Smooth muscle cell (in vitro differentiated cells): ENCODE measurements around the gene DZIP1. TPM values are rescaled to one million over a fixed set of nuclear protein-coding genes. Genes with fewer than 3 reads are reported as not detected.

Source experiments
- DNase-seq: peaks from one replicate; lab custom pipeline; 2025; ENCODE audit not compliant: unreplicated experiment; lab: John Stamatoyannopoulos, UW
- H2AFZ ChIP-seq: fragments of 200-600 bp; sonication (generic); 2 replicates; pipeline ENCODE4 v1.6.0; 2016; ENCODE audit warnings: antibody characterized with exemption, low read depth, mild to moderate bottlenecking
- H3F3A ChIP-seq: fragments of 200-600 bp; sonication (generic); 2 replicates; pipeline ENCODE4 v1.6.0; 2017; ENCODE audit warnings: antibody characterized with exemption, low read depth
- H3K27ac ChIP-seq: fragments of 200-600 bp; sonication (generic); 2 replicates; pipeline ENCODE4 v1.5.1; 2016; ENCODE audit warnings: low read depth, mild to moderate bottlenecking
- H3K27me3 ChIP-seq: fragments of 200-600 bp; sonication (generic); 2 replicates; pipeline ENCODE4 v1.6.1; 2016; ENCODE audit warnings: low read depth, mild to moderate bottlenecking
- H3K36me3 ChIP-seq: fragments of 200-600 bp; sonication (generic); 2 replicates; pipeline ENCODE4 v1.5.1; 2016; ENCODE audit warnings: low read depth
- H3K4me1 ChIP-seq: fragments of 200-600 bp; sonication (generic); 2 replicates; pipeline ENCODE4 v1.5.1; 2016; ENCODE audit warnings: low read depth
- H3K4me2 ChIP-seq: fragments of 200-600 bp; sonication (generic); 2 replicates; pipeline ENCODE4 v1.6.0; 2016; ENCODE audit warnings: mild to moderate bottlenecking
- H3K4me3 ChIP-seq: fragments of 200-600 bp; sonication (generic); 2 replicates; pipeline ENCODE4 v1.5.1; 2016; ENCODE audit warnings: mild to moderate bottlenecking
- H3K79me2 ChIP-seq: fragments of 200-600 bp; sonication (generic); 2 replicates; pipeline ENCODE4 v1.6.0; 2016; ENCODE audit warnings: low read depth, mild to moderate bottlenecking
- H3K9ac ChIP-seq: fragments of 200-600 bp; sonication (generic); 2 replicates; pipeline ENCODE4 v1.6.0; 2016; ENCODE audit warnings: low read depth
- H3K9me3 ChIP-seq: fragments of 200-600 bp; sonication (generic); replicated peaks from 2 replicates; pipeline ENCODE4 v1.5.1; 2016; ENCODE audit warnings: low read depth
- H4K20me1 ChIP-seq: fragments of 200-600 bp; sonication (generic); 2 replicates; pipeline ENCODE4 v1.6.0; 2016; ENCODE audit warnings: low read depth
- CTCF ChIP-seq: fragments of 200-600 bp; sonication (generic); IDR thresholded peaks from 2 replicates; pipeline ENCODE4 v1.5.1; 2017; ENCODE audit warnings: borderline replicate concordance, mild to moderate bottlenecking, antibody characterized with exemption; ENCODE audit not compliant: insufficient read depth, poor library complexity, severe bottlenecking
- WGBS: methylation state at CpG from one replicate; pipeline ENCODE4 v1.1.7; 2016; ENCODE audit warnings: low lambda C conversion rate; 5-methylcytosine and 5-hydroxymethylcytosine counted together
- polyA plus RNA-seq: library from polyadenylated mRNA; unstranded; fragments of >200 nt; fragmentation: Nextera tagmentation; extraction: Ambion mirVana; gene quantifications from 2 replicates; pipeline ENCODE4 v1.2.1, GENCODE V29; 2016
- total RNA-seq: library from RNA; depleted of rRNA; stranded (reverse); fragments of >200 nt; gene quantifications from 2 replicates; pipeline ENCODE4 v1.2.3, GENCODE V29; 2014

The DZIP1 gene
- total and polyA plus RNA-seq, 2 experiments from 2014 or later = 15.2 to 23.6 TPM

- no peak for DNase-seq
- Histone ChIP-seq H3K4me2 (no peak overlapping the region), H3F3A (no peaks in the 10 kb centered on the region), H4K20me1 (no peaks in the 10 kb centered on the region), H3K27ac (no peak overlapping the region), H3K79me2 (no peaks in the 10 kb centered on the region), H3K4me3 (no peak overlapping the region), H3K27me3 (no peaks in the 10 kb centered on the region), H3K9ac (no peak overlapping the region), H3K9me3 (no peaks in the 10 kb centered on the region), H3K36me3 (no peaks in the 10 kb centered on the region), H2AFZ (no peak overlapping the region), H3K4me1 (no peaks in the 10 kb centered on the region)
- TF ChIP-seq CTCF = no peak
- WGBS = 75% methylated on average over 5 of the region's 5 CpGs
These were observed 79.7 kb downstream of the DZIP1 start for GRCh38 chr13:95564733-95565291.

DNA sequence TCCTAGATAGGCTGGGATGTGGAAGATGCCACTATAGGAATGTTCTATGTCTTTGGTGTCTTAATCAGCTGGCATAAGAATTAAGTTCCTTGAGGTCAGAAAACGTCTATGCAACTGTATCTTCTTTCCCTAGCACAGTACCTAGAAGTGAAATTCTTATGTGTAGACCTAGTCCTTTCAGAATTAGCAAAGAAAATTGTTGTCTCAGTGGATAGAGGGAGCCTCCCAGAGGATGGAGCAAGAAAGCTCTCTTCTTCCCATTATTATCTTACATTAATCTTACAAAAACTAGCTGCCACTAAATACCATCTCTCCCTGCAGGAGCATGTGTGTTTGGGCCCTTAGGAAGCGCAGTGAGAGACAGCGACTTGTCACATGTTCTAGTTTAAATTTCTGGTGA lies 80.4 kb downstream of the DZIP1 start:
- no peaks in the 10 kb centered on the region for H3F3A ChIP-seq
- H3K9me3 ChIP-seq = no peaks in the 10 kb centered on the region
- 80% methylated on average over 3 of the region's 3 CpGs for WGBS
- H4K20me1 ChIP-seq = no peaks in the 10 kb centered on the region
- H3K4me3 ChIP-seq = no peak overlapping the region
- H3K4me2 ChIP-seq = no peak overlapping the region
- no peaks in the 10 kb centered on the region for H3K27me3 ChIP-seq
- H3K4me1 ChIP-seq = no peaks in the 10 kb centered on the region
- no peak overlapping the region for H3K27ac ChIP-seq
- H3K36me3 ChIP-seq = no peaks in the 10 kb centered on the region
- no peak overlapping the region for H3K9ac ChIP-seq
- DNase-seq = no peak
- TF ChIP-seq CTCF = no peak
- H3K79me2 ChIP-seq = no peaks in the 10 kb centered on the region
- H2AFZ ChIP-seq = no peak overlapping the region

DNA sequence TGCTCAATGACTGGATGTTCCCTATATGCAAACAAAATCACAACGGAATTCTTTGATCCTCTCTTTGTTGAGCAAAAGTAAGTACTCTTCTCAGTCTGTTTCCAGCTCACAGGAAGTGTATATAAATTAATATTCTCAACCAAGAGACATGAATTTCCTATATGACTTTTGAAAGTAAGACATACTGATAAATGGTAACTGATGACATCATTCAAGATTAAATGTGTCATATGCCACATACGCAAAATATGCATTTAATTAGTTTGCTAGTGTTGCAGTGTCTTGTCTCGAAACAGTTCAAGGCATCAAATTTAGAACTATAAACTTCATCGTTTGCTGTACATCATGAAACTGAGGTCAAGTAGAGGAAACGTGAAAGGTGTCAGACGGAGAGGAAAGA lies 84.1 kb downstream of the DZIP1 start:
- Histone ChIP-seq H3K27ac (no peak overlapping the region), H3K4me2 (no peak overlapping the region), H4K20me1 (no peaks in the 10 kb centered on the region), H3K9ac (no peak overlapping the region), H3K4me1 (no peaks in the 10 kb centered on the region), H3K79me2 (no peaks in the 10 kb centered on the region), H3K4me3 (no peak overlapping the region), H3K9me3 (no peaks in the 10 kb centered on the region), H3F3A (no peaks in the 10 kb centered on the region), H2AFZ (no peak overlapping the region), H3K27me3 (no peaks in the 10 kb centered on the region), H3K36me3 (no peaks in the 10 kb centered on the region)
- 97% methylated on average over 6 of the region's 6 CpGs for WGBS
- no peak for TF ChIP-seq CTCF
- DNase-seq = no peak

DNA sequence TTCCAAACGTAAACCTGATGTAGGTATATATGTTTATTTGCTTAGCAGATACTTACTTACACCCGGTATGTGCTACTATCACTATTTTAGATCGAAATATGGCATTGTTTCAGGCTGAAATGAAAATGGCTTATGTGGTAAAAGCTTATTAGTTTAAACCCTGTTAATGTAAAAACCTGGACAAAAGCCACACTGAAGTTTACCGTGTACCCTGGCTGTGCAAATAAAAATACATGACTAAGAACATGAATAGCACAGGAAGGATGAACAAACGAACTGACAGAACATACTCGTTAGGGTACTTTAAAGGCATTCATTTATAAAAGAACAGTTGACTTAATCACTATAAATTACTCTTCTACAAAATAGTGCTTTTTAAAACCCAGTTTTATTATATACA lies 85.4 kb downstream of the DZIP1 start:
- Histone ChIP-seq H3K27me3 (peaks cover 4% of the 10 kb centered on the region), H3K4me1 (no peaks in the 10 kb centered on the region), H2AFZ (no peak overlapping the region), H3K79me2 (no peaks in the 10 kb centered on the region), H3K9me3 (no peaks in the 10 kb centered on the region), H3K9ac (no peak overlapping the region), H3K4me2 (no peak overlapping the region), H3F3A (no peaks in the 10 kb centered on the region), H3K36me3 (no peaks in the 10 kb centered on the region), H3K27ac (no peak overlapping the region), H3K4me3 (no peak overlapping the region), H4K20me1 (no peaks in the 10 kb centered on the region)
- TF ChIP-seq CTCF = no peak
- WGBS = 87% methylated on average over 6 of the region's 6 CpGs
- no peak for DNase-seq
